NCI-H446 treated with DMSO at 0.1 percent for 48 hours (cell line): ENCODE data around the gene ADAMTS2.
"Not testable (repeated sequence)": the region's sequence is repeated elsewhere in the genome, so short reads cannot be mapped to it uniquely, and the experiment has no call there.

ENCODE experiments used
- DNase-seq: peaks from one replicate; lab custom pipeline; 2025; lab: John Stamatoyannopoulos, UW

ADAMTS2 gene

DNA sequence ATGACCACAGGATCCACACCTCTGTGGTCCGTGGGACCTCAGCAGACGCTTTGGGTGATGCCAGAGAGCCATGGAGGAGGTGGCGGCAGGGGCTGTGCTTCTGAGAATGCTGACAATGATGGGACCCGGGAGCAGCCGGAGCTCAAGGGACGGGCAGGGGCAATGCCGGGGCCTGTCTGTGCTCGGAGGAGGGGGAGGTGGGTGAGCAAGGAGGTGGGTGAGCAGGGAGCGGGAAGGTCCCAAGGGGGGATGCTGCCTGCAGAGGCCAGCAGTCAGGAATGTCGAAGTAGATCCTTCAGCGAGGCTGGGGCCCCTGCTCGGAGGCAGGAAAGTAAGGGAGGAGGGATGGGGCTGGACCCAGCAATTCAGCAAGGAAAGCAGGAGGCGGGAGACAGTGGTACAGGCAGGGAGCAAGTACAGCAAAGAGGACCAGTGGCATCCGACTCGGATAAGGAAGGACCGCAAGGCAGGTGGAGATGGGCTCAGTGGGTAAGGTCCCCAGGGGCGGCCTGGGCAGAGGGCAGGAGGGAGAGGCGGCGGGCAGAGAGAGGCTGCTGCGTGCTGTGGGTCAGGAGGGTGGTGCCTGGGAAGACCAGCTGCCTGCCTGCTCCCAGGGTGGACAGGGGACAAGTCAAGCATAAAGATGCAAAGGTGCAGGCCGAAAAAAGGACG is 49.0 kb downstream of the ADAMTS2 start:
- DNase-seq = no peak

GRCh38 chr5:179295778-179296149 is 49.5 kb downstream of the ADAMTS2 start:
- DNase-seq = no peak

GRCh38 chr5:179294891-179295777 is 50.1 kb downstream of the ADAMTS2 start:
- peak; percentile 67 for DNase-seq

- DNase-seq = no peak
Measured at GRCh38 chr5:179294131-179294780, 51.0 kb downstream of the ADAMTS2 start.

- no peak for DNase-seq
Measured at GRCh38 chr5:179292681-179293635, 52.3 kb downstream of the ADAMTS2 start.

GRCh38 chr5:179292202-179292601 is 53.1 kb downstream of the ADAMTS2 start:
- DNase-seq = no peak

DNA sequence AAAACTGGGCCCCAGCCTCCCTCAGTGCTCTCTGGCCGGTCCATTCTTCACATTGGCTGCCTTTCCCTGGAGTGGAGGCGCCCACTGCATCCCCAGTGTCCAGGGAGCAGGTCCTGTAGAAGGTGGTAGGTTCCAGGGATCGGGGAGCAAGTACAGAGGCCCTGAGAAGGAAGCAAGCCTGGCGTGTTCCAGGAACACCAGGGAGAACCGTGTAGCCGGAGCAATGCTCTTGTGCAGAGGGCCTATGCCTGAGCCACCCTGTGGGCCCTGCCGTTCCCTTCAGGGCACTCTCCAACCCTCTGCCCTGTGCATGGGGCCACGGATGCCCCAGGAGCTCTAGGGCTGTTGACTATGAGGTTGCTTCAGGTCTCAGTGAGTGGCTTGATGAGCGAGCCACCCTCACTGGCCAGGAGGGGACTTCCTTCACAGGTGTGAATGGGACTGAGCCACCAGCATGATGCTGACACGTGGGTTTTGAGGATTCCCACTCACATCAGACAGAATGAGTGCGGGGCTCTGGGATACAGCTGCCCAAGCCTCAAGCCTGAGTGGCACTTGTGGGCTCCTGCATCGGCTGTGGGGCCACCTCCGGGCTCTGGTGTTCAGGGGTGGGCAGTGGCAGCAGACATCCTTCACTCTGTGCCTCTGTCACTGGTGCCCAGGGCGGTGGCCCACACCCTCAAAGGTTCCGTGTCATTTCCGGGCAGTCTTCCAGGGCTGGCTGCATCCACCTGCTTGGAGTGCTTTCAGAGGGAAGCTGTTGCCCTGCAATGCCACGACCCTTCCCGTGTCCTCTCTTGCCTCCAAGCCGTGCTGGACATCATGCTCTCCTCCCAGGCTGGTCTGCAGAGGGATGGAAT is 54.4 kb downstream of the ADAMTS2 start:
- no peak for DNase-seq

GRCh38 chr5:179289756-179290385 is 55.4 kb downstream of the ADAMTS2 start:
- DNase-seq = no peak

DNA sequence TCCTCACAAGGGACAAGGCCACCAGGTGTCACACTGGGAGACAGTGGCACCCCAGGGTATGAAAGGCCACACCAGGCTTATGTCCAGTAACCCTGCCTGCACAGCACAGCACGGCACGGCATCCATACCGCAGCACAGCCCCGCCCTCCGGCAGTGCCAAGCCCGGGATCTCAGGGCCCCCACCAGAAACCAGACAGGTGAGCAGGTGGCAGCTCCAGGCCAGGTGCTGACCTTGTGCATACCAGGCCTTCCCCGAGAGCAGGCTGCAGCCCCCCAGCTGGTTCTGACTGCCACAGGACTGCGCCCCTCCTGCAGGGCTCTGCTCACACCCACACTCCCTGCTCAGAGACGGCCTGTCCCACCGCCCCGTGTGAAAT is 56.5 kb downstream of the ADAMTS2 start:
- DNase-seq = no peak

DNA sequence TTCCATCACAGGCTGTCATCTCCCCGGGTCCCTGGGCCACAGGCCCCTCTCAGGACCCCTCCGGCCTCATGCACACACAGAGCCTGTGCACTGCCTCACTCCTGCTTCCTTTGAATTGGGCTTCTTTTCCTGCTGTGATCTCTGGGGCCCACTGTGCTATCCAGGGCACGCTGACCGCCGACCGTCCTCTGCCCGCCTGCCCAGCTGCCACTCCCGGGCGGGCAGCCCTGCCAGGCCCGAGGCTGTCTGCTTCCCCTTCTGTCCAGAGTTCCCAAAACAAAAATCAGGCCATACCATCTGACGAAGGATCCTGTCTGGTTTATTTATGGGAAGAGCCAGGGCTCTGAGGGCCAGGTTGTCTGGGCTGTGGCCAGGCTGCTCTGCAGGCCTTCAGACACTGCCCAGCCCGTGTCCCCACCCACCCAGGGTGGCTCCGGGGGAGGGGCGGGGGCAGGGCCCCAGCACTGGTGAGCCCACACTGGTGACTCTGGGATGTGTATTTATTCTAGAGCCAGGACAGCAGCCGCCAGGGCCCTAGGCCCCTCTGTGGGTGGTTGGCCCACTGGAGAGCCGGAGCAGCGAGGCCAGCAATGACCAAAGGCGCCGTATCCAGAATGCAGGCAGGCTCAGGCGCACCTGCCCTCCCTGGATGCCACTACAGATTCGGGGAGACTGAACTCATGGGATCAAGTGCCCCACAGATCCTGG is 57.0 kb downstream of the ADAMTS2 start:
- no peak for DNase-seq

GRCh38 chr5:179287631-179288030 is 57.6 kb downstream of the ADAMTS2 start:
- no peak for DNase-seq

DNA sequence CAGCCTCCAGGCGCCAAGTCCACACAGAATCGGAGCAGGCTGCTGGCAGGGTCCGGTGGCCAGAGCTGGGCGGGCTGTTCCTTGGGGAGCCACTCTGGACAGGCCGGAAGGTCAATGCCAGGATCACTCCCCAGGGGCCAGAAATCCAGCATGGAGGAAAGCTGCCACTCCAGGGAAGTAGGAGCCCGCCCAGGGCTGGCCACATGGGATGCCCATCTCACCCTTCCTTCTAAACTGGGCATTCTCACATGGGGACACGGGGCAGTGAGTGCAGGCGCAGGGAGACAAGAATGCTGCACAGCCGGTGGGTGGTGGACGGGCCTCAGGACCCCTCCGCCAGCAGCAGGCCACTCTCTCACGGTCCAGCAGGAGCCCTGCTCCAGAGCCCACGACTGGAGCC is 58.2 kb downstream of the ADAMTS2 start:
- DNase-seq = no peak

- not testable (repeated sequence) for DNase-seq
Measured at GRCh38 chr5:179285776-179286162, 59.5 kb downstream of the ADAMTS2 start.

DNA sequence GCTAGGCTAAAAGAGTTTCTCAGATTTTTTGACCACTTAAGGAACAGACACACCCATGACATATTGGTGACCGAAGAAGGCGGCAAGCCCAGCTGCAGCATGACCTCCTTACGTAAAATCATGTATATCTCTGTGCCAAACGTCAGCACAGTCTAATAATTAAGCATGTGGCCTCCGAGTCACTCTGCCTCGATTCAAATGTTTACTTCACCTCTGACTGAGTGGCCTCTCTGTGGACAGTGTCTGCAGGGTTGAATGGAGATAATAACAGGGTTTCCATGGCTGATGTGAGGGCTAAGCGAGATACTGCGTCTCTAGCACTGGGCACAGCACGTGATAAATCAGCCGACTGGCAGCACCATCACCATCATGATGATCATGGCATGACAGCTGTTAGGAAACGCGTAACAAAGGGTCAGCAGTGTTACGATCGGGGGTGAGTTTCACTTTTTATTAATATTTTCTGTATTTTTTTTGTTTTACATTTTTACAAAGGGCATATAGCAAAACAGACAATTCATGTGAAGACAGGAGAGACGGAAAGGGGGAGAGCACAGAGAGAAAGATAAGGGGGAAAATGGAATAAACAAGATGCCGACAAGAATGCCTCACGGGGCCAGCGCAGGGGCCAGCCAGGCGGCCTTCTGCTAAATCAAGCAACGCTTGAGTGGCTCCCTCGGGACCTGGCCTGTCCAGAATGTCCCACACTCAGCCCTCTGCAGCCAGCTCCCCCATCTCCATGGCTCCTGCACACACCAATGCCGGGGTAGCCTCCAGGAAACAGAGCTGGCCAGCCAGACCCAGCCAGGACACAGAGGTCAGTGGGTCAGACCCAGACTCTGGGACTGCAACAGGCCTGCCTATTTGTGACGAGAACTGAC is 60.3 kb downstream of the ADAMTS2 start:
- DNase-seq = no peak

DNA sequence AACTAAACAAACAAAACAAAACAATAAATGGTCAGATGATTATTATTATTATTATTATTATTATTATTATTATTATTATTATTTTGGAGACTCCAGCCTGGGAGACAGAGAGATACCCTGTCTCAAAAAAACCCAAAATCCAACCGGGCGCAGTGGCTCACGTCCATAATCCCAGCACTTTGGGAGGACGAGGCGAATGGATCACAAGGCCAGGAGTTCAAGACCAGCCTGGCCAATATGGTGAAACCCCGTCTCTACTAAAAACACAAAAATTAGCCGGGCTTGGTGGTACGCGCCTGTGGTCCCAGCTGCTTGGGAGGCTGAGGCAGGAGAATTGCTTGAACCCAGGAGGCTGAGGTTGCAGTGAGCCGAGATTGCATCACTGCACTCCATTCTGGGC is 61.4 kb downstream of the ADAMTS2 start:
- DNase-seq = not testable (repeated sequence)

- DNase-seq = no peak
Measured at GRCh38 chr5:179281694-179282093, 63.6 kb downstream of the ADAMTS2 start.

DNA sequence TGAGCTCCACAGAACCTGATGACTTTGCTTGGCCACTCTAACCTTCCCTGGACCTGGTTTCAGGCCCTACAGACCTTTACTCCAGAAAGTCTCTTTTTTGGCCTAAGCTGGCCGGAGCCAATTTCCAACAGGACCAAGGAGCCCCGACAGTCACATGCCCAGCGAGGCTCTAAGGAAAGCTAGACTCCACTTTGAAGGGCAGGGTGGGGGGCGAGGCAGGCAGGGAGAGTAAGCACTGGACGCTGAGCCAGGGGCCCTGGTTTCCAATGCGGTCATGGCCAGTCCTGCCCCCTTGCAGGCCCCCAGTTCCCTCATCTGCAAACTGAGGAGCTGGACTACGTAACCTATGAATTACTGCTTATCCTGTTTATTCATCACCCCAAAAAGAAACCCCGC is 65.2 kb downstream of the ADAMTS2 start:
- no peak for DNase-seq

- no peak for DNase-seq
Measured at GRCh38 chr5:179279347-179280094, 65.7 kb downstream of the ADAMTS2 start.
